Body of pancreas (tissue), 4 donors: ENCODE data around the gene RYR3.

Source experiments
- CTCF ChIP-seq, 7 experiments: fragments of 450-650 bp in 4 of 7; fragments of 200-600 bp in 3 of 7; sonication (generic) in 3 of 7; IDR thresholded peaks; one replicate each; pipeline ENCODE4 v1.5.1; 2016 to 2019; ENCODE audit warnings: antibody characterized with exemption in 7 of 7
- POLR2A ChIP-seq, 3 donors: fragments of 450-650 bp; IDR thresholded peaks; one replicate each; pipeline ENCODE4 v1.6.1; 2016; ENCODE audit warnings: antibody characterized with exemption in 3 of 3, mild to moderate bottlenecking in 2 of 3

GRCh38 chr15:33500432-33501195 lies 189.8 kb downstream of the RYR3 start:
- TF ChIP-seq CTCF (IDR thresholded peaks at IDR 0.05) (no peak), POLR2A (IDR thresholded peaks at IDR 0.05) (no peak)
